NCI-H2029 (cell line): ENCODE results near the gene TH.

Source experiments
- DNase-seq: peaks from one replicate; lab custom pipeline; 2025; lab: John Stamatoyannopoulos, UW

The TH gene

DNA sequence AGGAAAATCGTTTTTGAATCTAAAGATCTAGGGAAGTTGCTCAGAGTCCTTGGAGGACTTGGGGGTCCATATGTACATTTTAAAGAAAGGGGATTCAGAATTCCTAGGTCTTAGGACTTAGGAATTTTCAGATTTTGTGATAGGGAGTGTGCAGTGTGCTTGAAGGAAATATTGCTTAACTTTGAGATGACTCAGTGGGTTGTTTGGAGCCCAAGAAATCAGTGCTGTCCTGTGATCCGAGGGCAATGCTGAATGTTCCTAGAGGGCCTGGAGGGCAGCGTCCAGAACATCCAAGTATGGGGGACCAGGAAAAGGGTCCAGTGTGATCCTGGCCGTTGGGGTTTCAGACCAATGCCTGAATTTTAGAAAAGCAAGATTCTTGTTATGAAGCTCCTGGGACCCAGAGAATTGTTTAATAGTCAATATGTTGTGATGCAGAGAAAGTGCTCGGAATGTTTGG, 29.3 kb downstream of the TH start:
- no peak for DNase-seq

GRCh38 chr11:2140411-2141400, 30.9 kb downstream of the TH start:
- no peak for DNase-seq

DNA sequence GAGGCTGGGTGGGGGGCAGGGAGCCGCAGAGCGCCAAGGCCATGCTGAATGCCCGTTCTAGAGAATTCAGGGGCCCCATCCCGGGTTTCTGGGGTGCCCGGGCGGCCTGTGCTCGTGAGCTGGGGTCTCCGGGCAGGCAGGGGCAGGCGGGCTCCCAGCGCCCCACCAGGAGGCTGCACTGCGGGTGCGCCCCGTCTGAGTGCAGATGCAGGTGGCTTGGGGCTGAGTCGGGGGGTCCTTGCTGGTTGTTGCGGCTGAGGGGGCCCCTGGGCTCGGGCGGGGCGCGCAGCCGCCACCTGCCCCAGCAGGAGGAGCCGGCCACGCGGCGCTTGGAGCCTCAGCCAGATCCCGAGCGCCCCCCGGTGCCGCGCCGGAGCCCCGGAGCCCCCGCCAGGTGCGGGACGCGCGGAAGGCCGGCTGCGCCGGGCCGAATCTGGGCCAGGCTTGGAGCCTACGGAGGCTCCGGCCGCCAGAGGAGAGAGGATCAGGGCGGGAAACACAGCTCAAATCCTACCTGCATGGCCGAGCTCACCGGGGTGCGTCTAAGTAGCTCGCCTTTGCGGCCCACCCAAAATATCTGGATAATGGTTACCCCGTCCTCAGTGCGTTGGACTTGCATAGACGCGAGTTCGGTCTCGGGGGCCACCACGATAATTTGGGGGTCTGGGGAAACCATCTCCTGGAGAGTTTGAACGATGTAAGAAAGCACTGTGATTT, 31.8 kb downstream of the TH start:
- DNase-seq = no peak

- DNase-seq = no peak
Observed at GRCh38 chr11:2139123-2139521, 32.5 kb downstream of the TH start, which contains the start of gene IGF2. IGF2 (minus strand) TSS chr11:2139389; CDS start chr11:2135523, 3,866 bp downstream.

GRCh38 chr11:2138431-2139122, 33.0 kb downstream of the TH start:
- no peak for DNase-seq

DNA sequence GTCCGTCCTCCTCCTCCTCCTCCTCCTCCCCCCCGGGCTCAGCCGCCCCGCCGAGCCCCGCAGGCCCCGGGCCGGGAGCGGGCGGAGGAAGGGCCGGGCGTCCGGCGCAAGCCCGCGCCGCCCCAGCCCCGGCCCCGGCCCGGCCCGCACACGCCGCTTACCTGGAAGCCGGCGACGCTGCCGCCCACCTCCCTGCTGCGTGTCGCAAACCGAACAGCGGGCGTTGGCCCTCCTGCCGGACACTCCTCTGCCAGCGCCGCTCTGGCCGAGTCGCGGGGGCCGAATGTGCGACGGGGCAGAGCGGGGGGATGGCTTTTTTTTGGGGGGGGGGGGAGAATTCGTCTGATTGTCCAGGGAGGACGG, 33.6 kb downstream of the TH start:
- DNase-seq = no peak

GRCh38 chr11:2137202-2138067, 34.2 kb downstream of the TH start:
- no peak for DNase-seq

DNA sequence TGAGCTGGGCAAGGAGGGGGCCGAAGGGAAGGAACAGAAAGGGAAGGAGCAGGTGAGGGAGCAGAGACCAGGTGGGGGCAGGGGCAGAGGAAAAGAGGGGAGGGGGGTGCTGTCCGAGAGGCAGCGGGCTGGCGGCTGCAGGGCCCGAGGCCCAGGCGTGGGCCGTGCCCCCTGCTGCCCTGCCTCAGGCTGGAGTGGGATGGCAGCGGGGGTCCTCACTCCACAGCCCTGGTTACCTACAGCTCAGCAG, 34.7 kb downstream of the TH start:
- DNase-seq = no peak

DNA sequence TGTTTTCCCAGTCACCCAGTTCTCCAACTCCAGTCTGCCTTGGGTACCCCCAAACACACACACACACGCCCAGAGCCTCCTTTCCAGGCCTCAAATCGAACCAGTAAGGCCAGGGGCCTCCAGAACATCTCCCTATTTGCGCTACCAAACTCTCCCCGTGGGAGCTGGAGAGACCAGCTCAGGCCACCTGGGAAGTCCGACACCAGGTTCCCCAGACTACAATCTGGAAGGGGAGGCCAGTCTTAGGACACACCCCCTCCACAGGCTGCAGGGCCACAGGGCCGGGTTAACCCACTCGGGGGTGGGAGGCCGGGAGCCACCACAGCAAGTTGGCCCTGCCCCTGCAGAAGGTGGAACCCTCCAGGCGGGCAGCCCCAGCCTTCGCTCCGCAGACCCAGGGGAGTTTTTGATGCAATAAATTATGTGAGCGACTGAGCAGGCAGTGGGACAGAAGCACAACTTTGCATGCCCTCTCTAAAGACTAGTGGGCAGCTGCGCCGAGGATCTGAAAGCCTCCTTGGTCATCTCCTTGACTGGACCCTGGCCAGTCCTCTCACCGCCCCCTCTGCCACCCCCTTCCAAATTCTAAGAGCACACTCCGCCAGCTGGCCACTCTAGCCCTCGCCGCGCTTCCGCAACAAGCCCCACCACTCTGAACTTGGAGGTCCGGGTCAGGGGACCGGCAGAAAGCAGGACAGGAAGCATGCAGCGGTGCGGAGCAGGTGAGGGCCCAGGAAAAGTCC, 35.2 kb downstream of the TH start:
- no peak for DNase-seq

DNA sequence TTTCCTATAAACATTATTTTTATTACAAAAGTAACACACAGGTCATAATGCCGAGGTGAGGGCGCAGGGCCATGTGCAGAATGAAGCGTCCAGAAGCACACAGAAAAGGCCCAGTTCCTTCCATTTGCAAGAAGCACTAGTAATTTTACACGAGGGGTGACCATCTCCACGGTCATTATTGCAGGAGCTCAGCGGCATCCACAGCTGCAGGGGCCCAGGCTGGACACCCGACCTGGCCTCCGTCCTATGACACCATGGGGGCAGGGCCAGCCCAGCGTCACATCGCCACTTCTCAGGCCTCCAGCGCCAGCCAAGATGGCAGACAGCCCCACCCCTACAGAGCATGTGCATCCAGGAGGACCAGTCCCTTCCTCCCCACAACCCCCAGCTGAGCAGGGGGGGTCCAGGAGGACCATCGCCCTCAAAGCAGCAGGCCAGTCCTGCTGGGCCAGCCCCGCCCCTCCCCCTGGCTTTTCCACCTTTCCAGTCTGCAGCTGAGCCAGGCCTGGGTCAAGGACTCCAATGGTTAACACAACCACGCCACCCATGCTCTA, 35.9 kb downstream of the TH start:
- no peak for DNase-seq

- no peak for DNase-seq
Observed at GRCh38 chr11:2135018-2135569, 36.5 kb downstream of the TH start.

- no peak for DNase-seq
Observed at GRCh38 chr11:2134022-2135010, 37.3 kb downstream of the TH start.

GRCh38 chr11:2133241-2134021, 38.2 kb downstream of the TH start:
- no peak for DNase-seq

DNA sequence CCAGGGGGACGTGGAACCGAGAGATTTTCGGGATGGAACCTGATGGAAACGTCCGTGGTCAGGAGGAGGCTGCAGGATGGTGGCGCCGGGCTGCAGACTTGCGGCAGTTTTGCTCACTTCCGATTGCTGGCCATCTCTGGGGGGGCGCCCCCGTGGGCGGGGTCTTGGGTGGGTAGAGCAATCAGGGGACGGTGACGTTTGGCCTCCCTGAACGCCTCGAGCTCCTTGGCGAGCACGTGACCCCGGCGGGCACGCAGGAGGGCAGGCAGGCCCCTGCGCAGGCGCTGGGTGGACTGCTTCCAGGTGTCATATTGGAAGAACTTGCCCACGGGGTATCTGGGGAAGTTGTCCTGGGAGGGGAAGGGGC, 38.8 kb downstream of the TH start:
- no peak for DNase-seq

DNA sequence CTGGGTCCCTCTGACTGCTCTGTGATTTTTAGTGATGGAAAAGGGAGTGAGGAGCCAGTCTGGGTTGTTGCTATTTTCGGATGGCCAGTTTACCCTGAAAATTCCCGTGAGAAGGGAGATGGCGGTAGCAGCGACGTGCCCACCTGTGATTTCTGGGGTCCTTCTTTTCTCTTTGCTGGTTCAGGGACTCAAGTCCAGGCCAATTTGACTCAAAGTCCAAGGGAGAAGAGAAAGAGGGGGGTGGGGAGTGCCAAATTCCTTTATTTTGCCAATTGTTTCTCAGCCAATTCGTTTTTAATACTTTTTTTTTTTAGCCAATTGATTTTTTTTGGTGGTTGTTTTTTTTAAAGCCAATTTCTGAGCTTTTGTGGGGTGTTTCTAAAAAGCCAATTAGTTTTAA, 39.4 kb downstream of the TH start:
- DNase-seq = no peak

- DNase-seq = no peak
Observed at GRCh38 chr11:2131371-2132236, 40.0 kb downstream of the TH start.

DNA sequence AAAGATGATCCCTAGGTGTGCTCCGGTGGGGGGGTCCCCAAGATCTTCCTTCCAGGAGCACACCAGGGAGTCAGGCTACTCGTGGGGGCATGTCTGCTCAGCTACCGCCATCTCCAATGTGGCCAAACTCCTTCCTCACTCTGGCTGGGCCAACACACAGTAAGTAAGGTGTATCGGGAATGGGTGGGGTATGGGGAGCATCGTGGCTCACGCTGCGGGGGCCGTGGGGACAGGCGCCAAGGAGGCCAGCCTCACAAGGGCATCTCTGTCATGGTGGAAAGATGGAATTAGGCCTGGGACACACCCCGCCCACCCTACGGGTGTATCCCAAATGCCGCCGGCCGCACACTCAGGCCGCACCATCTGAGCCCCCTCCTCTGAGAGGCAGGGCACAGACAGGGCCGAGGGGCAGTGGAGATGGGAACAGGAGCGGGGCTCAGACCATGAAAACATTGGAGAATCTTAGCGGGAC, 40.7 kb downstream of the TH start:
- no peak for DNase-seq
